GM03348 (cell line): ENCODE results near the gene MYCL.
A peak's percentile ranks its signal among the peaks of the same experiment; 100 is the strongest.
"Not testable (repeated sequence)": the region's sequence is repeated elsewhere in the genome, so short reads cannot be mapped to it uniquely, and the experiment has no call there.

Experiments used
- DNase-seq: peaks from one replicate; pipeline ENCODE4 v3.0.0; 2012; ENCODE audit warnings: low spot score

Gene MYCL

DNA sequence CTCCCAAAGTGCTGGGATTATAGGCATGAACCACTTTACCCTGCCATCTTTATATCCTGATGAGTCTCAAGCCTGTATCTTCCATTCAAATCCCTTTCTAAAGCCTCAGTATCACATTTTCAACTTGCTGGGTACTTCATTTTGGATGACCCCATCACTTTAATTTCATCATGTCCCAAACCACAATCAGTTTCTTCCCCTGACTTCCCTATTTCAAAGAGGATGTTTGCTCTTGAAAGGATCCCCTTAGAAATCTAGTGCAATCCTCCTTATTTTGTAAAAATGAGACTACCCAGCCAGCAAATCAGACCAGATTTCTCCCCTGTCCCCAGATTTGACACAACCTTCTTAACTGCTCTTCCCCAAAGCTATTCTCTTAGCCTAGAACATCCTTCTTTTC lies 11.4 kb downstream of the MYCL start:
- no peak for DNase-seq

GRCh38 chr1:39886757-39887231 lies 14.9 kb downstream of the MYCL start:
- no peak for DNase-seq

- no peak for DNase-seq
Measured at GRCh38 chr1:39885516-39885915, 16.2 kb downstream of the MYCL start.

DNA sequence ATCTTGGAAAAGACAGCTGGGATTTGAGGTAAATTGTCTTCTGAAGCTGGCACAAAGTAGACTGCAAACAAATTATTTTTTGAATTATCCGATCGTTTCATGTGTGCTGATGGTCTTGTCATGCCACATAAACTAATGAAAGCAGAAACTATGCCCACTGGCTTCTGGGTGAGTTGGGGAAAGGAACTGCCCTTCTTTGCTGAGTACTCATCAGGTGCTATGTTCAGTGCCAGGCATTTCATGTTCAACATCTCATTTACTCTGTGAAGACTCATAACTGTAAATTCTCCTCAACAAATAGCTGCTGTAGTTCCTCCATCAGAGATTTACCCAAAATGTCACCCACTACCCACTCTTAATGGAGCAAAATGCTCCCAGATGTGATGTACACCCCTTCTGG lies 19.6 kb downstream of the MYCL start:
- no peak for DNase-seq

GRCh38 chr1:39877980-39878956 lies 23.4 kb downstream of the MYCL start:
- no peak for DNase-seq

DNA sequence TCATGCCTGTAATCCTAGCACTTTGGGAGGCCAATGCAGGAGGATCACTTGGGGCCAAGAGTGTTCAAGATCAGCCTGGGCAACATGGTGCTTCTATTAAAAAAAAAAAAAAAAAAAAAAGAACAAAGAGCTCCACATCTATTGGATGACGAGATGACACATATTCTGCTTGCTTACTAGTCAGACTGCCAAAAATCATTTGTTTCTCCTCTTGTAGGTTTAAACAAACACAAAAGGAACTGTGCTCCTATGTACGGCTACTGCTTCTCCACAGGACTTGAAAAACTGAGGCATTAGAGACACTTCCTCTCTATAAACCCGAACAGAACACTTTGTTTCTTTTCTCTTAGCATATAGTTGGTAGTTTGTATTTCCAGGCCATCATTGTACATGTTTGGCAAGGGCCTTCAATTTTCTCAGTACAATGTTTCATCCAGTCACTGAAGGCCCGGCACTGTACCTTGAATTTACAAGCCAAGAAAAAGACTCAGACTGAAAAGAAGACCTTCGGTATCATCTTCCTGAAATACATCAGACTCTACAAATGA lies 24.4 kb downstream of the MYCL start:
- no peak for DNase-seq

DNA sequence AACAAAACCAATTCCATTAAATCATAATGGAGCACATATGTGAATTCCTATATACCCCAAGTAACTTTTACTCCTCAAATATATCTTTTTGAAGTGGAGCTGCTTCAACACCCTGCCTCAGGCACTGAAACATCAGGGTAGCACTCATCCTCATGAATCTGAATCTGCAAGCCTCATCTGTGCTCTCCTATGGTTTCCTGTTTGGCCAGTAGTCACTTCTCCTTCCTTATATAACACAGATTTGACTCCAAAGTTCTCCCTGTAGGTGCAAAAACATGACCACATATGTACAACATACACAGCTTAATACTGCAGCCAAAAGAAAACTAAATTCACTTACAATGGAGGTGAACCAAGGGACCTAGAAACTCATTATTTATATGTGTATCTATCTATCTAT lies 25.6 kb downstream of the MYCL start:
- DNase-seq = no peak

DNA sequence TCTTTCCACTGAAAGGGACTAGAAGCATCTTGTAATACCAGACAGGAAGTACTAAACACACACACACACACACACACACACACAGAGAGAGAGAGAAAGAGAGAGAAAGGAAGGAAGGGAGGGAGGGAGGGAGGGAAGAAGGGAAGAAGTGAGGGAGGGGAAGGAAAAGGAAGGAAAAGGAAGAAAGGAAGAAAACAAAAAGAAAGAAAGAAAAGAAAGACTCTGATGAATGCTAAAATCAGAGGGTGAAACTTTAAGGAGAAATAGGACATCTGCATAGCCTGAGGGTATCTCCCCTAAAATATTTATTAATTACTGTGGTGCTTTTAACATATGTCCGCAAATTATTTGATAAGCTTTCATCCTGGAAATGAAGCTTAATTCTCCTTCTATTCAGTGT lies 29.0 kb downstream of the MYCL start:
- no peak for DNase-seq

- no peak for DNase-seq
Measured at GRCh38 chr1:39871796-39872195, 29.9 kb downstream of the MYCL start.

- not testable (repeated sequence) for DNase-seq
Measured at GRCh38 chr1:39871043-39871442, 30.7 kb downstream of the MYCL start.

DNA sequence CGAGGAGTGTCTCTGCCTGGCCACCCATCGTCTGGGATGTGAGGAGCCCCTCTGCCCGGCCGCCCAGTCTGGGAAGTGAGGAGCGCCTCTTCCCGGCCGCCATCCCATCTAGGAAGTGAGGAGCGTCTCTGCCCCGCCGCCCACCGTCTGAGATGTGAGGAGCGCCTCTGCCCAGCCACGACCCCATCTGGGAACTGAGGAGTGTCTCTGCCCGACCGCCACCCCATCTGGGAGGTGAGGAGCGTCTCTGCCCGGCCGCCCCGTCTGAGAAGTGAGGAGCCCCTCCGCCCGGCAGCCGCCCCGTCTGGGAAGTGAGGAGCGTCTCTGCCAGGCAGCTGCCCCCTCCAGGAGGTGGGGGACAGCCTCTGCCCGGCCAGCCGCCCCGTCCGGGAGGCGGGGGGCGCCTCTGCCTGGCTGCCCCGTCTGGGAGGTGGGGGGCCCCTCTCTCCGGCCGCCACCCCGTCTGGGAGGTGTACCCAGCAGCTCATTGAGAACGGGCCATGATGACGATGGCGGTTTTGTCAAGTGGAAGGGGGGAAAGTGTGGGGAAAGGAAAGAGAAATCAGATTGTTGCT lies 32.1 kb downstream of the MYCL start:
- DNase-seq = not testable (repeated sequence)

DNA sequence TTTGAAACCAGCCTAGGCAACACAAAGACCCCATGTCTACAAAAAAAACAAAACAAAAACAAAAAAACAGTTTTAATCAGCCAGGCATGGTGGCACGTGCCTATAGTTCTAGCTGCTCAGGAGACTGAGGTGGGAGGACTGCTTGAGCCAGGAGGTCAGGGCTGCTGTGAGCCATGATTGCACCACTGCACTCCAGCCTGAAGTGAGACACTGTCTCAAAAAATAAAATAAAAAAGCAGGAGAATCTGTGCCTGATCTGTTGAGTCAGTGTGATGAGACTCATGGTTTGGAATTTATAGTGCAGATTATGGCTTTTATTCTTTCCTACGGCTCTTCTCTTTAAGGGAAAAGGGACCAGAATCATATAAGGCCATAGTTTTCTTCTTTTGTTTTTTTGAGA lies 35.0 kb downstream of the MYCL start:
- peak; percentile 73 for DNase-seq

DNA sequence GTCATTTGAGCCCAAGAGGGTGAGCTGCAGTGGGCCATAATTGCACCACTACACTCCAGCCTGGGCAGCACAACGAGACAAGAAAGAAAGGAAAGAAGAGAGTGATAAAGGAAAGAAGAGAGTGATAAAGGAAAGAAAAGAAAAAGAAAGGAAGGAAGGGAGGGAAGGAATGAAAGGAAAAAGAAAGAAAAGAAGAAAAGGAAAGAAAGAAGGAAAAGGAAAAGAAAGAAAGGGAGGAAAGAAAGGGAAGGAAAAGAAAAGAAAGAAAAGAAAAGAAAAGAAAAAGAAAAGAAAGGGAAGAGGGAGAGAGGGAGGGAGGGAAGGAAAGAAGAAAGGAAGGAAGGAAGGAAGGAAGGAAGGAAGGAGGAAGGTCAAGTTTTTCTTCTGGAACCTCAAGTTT lies 36.0 kb downstream of the MYCL start:
- DNase-seq = no peak

DNA sequence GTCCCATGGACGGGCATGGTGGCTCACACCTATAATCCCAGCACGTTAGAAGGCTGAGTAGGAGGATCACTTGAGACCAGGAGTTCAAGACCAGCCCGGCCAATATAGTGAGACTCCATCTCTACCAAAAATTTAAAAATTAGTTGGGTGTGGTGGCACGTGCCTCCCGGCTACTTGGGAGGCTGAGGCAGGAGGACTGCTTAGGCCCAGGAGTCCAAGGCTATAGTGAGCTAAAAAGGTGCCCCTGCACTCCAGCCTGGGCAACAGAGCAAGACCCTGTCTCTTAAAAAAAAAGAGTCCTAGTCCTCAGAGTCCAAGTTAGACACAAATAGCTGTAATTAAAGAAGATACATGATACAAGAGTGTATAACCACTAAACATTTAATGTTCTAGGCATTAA lies 38.5 kb downstream of the MYCL start:
- DNase-seq = no peak

GRCh38 chr1:39861003-39861402 lies 40.7 kb downstream of the MYCL start:
- DNase-seq = no peak

GRCh38 chr1:39859859-39860812 lies 41.6 kb downstream of the MYCL start:
- no peak for DNase-seq

DNA sequence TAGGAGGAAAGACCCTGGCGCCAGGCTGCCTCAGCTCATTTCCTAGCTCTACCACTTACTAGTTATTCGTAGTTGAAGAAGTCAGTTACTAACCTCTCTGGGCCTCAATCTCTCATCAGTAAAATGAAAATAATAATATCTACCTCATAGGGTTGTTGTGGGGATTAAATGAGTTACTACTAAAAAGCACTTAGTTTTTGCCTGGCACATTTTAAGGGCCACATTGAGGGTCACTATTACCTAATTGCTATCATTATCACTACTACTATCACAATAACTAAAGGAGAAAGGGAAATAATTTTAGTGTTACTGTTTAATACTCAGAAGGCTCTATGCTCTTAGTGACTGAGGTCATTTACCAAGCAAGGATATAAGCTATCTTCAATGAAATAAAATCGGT lies 43.4 kb downstream of the MYCL start:
- DNase-seq = no peak

GRCh38 chr1:39857126-39857878 lies 44.4 kb downstream of the MYCL start:
- DNase-seq = no peak

GRCh38 chr1:39854738-39855137 lies 47.0 kb downstream of the MYCL start:
- no peak for DNase-seq

DNA sequence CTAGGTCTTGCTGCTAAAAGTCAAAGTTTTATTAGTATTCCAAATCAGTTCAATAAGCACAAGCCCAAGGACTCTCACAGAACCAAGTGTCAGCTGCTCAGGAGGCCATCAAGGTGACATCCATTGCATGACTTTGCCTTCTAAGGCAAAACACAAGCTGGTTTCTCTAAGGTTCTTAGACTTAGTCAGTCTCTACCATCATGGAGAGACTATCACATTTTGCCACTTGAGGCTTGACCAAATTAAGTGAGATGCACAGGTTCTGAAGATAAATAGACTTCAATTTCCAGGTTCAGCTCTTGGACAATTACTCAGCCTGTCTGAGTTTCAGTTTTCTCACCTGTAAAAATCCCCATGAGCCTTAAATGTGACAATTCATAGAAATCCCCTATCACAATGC lies 47.4 kb downstream of the MYCL start:
- DNase-seq = no peak

DNA sequence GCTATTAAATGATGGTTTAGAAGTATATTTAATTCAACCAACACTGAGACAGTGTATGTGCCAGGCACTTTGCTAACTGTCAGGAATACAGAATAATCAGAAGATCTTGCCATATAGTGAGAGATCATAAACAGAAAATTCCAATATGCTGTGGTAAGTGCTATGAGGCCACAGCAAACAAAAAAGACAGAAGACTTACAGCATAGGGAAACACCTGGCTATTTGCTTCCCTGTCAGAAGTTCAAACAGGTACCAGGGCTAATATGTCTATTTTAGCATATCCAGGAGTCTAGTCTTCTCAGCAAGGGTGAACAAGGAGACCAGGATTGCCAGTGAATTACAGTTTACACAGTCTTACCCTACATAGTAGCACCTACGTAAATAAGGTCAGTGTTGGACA lies 48.8 kb downstream of the MYCL start:
- no peak for DNase-seq
